T-helper 22 cell (primary cell): ENCODE data around the gene MIPOL1.

Experiments
- DNase-seq: peaks from one replicate; pipeline ENCODE4 v3.0.0-alpha.2; 2020; ENCODE audit warnings: low read depth

The MIPOL1 gene

DNA sequence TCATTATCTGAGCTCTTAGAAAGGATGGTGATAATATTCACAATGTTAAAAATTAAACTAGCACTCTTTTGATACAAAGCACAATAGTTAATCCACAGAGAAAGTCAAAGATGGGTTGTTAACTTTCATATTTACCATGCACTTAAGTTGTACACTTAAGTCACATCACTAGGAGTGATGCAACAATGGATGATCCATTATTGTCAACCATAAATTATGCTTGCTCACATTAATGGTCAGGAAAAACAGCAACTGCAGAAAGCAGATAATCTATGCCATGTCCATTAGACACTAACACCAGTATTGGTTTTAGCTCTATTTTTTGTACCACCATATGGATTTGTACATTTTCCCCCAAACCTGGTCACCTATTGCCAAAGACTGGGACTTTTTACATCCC, 201.8 kb downstream of the MIPOL1 start:
- no peak for DNase-seq

DNA sequence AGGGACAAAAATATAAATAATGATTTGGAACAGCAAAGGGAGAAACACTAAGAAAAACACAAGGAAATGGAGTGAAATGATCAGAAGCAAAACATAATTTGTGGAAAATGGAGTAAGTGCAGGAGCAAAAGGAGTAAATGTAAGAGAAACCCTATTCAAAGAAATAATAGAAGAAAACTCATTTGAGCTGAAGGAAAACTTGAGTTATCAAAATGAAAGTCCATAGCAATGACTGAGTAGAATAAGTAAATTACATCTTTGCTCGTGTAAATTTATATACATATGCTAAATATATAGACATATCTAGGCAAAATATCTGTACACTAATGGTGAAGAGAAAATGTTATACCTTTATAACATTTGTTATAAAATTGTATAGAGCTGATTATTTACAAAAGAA, 203.4 kb downstream of the MIPOL1 start:
- no peak for DNase-seq

DNA sequence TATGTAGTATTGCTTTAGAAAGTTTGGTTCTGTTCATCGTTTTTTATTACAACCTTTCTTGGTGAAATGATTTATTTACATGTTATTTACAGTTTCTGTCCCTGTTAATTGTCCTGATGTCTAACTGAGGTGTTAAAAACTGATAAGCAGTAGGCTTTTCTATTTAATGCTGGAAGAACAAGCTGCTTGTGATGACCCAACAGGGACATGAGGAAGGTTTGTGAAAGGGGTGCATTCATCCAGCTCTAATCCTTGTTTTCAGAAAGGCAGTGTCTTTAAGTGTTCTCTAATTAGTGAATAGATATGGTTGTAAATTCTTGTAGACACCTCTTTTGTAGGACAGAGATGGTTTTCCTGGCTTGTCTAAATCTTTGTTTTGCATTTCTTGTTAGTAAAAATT, 205.9 kb downstream of the MIPOL1 start:
- no peak for DNase-seq

DNA sequence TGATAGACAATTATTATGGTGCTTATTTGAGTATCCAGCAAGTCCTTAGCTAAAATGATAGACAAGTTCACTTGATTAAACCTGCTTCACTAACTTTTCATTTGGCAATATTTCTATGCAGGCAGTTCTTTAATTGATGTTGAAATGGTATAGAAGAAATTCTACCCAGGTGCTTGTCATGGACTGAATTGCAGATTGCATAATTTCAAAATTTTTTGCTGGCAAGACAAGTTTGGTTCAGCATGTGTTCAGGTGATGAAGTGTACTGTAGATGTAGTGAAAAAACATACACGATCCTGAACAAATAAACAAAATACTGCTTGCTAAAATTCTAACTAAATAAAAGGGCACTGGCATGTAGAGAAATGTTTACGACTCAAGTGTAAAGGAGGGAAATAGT, 208.4 kb downstream of the MIPOL1 start:
- DNase-seq = no peak

DNA sequence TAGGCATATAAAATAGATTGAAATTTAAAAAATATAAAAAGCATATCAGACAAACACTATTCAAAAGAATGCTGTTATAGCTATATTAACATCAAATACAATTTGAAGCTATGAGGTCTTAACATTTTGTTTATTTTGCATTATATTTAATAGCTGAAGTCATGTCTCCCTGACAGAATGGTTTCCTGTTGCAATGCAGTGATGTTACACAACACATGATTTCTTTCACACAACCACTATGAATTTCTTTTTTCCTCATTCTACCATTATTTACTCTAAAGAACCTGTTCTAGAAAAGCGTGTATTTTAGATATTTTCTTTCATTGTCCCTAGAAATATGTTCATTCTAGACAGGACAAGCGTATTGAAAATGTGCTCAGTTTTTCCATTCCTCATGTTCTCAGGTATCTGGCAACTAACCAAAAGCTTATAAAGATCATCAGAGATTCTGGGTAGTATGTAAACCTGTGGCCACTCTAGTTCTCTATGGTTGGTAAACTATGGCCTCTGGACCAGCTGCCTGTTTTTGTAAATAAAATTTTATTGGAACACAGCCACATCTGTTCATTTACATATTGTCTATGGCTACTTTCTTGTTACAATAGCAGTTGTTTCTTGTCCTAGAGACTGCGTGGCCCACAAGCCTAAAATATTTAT, 213.5 kb downstream of the MIPOL1 start:
- DNase-seq = no peak

DNA sequence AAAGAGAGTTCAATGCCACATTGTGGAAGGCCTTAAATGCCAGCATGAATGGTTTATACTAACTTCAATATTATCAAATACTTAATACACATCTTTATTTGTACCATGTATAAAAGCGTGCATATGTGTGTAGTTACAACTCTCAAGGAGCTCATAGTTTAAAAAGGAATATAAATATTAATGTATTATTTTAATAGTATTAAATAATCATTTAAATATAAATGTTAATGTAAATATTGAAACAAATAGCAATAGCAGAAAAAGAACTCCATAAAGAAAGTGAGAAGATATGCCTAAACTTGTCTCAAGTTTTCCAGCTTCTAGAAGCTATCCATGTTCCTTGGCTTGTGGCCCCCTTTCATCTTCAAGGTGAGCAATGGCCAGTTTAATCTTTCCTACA, 215.3 kb downstream of the MIPOL1 start:
- no peak for DNase-seq

DNA sequence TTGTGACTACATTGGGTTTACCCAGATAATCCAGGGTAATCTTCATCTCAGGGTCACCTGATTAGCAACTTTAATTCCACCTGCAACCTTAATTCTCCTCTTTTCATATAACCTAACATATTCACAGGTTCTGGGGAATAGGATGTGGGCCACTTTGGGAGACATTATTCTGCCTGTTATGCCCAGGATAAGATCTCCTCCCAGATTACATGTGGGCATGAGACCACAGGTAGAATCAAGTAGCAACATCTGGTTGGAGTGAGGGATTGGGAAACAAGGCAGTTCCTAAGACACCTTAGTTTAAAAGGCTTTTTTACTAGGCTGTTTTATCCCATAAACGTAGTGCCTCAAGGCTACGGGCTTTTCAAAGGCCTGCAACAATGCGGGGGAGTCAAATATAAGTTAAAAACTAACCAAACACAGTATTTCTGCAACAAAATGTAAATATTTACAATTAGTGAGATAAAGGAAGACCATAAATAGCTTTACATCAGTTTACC, 215.8 kb downstream of the MIPOL1 start:
- DNase-seq = no peak

DNA sequence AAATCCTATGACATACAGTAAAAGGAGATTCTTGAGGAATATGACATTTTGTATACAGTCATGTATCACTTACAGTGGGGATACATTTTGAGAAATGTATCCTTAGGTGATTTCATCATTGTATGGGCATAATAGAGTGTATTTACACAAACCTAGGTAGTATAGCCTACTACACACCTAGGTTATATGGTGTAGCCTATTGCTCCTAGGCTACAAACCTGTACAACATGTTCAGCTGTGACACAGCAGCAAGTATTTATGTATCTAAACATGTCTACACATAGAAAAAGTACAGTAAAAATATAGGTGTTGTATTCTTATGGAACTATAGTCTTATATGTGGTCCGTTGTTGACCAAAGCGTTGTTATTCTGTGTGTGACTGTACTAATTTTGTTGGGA, 218.5 kb downstream of the MIPOL1 start:
- DNase-seq = no peak

DNA sequence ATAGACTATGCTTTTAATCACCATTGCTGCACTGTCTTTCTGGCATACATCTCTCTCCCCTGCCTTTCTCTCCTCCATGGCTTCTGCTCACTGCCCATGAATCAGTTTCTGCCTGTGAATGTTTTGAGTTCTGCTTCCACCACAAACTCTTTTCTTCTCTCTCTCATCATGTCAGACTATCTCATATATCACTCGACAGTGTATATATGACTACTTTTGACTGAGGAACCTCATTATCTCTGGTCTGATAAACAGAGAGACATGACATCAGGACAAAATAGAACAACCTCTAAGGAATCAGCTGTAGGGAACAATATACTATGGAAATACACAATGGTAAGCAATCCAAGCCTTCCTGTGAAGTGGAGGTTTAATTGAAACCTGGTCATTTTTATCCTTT, 219.4 kb downstream of the MIPOL1 start:
- DNase-seq = no peak

DNA sequence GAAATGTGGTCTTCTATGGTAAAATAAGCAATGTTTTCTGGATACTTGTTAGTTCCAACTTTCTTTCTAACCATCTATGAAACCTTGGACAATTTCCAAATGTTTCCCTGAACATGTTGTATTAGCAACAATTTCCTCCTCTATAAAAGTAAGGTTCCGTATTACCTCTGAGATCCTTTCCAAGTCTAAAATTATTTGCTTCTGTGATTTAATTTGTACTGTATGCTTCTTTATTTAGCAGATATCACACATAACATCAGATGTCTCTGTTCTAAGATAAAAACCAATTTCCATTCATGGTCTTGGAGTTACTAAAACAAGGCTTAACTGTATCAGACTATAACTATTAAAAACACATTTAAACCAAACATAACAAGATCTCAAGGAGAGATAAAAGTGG, 220.1 kb downstream of the MIPOL1 start:
- no peak for DNase-seq

DNA sequence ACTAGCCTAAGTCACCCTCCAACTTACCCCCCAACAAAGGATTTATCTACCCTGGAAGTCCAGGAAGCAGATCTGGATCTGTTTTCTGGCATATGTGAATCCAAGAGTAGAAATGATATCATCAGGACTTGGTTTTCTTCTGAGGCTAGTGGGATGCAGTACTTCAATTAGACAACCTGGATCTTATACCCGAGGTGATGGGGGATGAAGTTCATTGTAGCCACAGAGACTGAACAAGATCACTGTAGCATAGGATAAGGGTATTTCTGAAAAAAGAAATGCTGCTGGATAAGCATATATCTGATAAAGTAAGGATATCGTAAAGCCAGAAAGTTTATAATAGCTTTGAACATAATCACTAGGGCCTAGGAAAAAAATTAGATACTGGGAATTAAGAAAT, 222.9 kb downstream of the MIPOL1 start:
- DNase-seq = no peak

DNA sequence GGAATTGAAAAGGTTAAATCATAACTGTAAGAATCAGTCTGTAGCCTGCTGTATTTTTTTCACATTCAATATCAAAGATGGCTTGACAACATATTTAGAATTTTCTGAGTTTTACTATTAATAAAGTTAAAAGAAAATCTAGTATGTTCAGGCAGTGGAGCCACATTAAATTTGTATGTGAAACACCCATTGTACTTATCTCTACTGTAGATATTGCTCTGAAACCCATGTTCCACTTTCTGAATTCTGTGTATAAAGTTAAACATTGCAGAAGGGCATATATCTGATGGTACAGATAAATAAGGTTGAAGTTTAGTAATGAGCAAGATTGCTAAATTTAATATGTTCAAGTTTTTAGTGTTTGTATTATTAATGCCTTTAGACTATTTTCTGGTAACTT, 224.6 kb downstream of the MIPOL1 start:
- no peak for DNase-seq

DNA sequence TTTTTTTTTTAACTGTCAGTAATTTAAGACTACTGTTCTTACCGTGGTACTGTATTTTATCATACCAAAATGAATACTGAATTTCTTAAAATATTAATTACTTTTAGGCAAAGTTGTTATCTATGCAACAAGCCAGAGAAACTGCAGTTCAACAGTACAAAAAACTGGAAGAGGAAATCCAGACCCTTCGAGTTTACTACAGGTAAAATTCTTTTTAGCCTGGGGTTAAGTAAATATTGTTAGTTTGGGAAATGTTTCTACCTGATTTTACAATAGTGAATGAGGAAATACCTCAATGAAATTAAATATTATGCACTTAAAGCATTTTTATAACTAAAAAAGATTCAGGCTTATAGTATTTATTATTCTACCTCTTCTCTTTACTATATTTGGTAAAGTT, 225.0 kb downstream of the MIPOL1 start:
- DNase-seq = no peak

DNA sequence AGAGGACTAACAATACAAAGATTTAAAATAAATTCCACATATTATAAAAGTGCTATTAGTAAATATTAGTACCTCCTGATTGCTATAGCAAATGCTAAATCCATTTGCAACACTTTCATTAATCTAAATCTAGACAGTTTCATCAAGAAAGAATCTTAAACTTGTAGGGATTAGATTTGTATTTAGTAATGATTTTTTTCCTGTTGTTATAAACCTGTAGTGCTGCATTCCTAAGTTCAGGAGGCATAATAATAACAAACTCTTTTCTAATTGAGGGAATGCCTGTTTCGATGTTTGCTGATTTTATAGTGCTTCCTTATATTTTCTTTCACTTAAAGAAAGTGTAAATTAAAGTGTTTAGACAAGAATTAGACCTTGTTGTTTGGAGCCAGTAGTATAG, 231.2 kb downstream of the MIPOL1 start:
- DNase-seq = no peak

DNA sequence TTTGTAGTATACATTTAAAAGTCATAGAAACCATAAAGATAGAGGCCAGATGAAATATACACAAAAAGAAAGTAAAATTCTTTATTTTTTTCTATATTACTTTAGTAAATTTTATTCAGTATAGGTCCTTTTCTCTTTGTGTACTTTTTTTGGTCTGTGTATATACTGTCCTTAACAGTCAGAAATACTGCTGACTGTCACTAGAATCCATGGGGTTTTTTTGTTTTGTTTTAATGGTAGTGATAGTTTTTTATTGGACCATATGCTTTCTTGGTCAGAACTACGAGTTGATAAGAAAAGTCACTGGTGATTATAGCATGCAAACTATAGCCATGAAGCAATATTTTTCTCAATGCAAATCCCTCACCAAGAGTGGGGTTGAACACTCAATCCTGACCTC, 231.9 kb downstream of the MIPOL1 start:
- no peak for DNase-seq

DNA sequence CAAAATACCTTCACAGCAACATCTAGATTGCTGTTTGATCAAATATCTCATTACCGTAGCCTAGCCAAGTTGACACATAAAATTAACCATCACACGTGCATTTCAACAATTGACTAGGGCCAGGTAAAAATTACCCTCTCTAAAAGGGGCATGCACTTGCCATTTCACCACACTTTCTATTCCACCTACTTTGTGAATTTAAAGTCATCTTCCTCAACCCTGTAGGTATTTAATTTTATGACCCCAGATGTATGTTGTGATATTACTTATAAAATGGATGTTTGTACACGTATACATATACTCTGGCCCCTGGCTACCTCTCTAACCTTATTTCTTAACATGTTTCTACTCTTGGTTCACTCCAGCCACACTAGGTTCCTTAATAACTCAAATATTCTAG, 237.1 kb downstream of the MIPOL1 start:
- no peak for DNase-seq

DNA sequence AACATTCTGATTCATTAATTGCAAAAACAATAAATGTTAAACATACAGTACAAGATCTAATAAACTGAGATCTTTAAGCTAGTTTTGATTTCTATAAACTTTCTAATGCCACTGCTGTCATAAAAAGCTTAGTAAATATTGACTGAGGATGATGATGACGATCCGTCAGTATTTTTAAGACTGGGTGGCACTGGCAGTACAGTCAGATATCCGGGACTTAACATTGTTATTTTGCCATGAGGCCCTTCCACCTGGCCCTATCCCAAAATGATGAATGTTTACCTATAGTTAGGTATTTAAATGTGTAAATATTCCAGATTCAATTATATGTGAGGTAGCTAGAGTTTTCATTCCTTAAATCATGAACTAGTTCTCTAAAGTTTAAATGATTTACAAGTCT, 238.8 kb downstream of the MIPOL1 start:
- DNase-seq = no peak

DNA sequence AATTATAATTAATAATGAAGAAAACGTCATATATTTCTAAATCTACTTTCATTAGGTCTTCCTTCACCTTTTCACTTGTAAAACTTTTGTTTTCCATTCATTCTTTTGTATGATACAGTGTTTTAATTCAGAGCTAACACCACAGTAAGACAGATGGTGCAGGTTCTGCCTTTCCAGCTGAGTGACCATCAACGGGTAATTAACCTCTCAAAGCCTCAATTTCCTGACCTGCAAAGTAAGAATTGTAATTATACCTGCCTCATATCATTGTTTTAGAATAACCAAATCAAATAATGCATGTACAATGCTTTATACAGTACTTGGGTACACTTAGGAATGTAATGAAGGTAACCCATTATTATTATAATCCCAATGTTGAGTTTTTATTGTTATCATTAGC, 239.8 kb downstream of the MIPOL1 start:
- DNase-seq = no peak

DNA sequence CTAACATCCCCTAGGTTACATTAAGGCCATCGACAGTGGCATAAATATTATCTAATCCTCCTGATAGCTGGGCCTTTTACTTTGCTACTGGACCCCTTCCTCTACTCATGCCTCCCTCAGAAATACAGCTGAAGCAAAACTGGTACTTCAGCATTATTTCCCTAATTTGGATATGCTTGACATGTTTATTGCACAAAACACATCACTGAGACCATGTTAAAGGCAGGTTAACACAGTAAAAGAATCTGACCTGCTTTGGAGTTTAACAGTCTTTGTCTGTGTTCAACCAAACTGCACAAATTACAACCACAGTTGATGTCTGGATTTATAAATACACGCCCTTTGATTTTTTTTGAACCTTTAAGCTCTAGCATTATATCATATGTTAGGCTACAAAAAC, 240.7 kb downstream of the MIPOL1 start:
- DNase-seq = no peak

DNA sequence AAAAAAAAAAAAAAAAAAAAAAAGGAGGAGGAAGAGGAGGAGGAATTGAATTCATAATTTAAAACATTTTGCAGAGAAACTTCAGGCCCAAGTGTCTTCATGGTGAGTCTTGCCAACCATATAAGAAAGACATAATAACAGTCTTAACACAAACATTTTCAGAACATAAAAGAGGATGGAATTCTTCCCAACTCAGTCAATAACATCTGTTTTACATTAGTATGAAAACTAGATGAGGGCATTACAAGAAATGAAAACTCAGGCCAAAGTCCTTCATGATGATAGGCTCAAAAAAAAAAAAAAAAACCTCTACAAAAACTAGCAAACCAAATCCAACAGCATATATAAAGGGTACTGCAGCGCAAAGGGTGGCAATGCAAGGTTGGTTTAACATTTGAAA, 245.7 kb downstream of the MIPOL1 start:
- no peak for DNase-seq

DNA sequence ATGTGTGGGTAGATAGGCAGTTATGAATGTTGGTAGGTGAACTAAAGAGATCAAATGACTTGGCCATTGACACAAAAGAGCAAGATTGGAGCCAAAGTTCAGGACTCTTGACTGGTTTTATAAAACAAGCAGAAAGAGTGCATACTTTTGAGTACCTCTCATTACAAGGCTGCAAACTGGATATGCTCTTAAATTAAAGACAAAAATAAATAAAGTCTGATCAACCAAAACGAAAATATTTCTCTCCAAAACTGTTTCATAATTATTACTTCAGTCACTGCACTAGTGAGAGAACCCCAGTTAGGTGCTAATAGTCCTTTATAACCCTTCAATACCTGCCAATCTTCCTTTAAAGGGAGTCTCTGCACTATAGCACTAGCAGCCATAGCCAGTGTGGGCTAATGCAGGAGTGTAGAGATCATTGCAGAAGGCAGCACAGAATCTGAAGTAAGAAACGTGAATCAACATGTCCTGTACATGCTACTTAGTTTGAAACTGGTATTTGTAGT, 250.2 kb downstream of the MIPOL1 start:
- no peak for DNase-seq

DNA sequence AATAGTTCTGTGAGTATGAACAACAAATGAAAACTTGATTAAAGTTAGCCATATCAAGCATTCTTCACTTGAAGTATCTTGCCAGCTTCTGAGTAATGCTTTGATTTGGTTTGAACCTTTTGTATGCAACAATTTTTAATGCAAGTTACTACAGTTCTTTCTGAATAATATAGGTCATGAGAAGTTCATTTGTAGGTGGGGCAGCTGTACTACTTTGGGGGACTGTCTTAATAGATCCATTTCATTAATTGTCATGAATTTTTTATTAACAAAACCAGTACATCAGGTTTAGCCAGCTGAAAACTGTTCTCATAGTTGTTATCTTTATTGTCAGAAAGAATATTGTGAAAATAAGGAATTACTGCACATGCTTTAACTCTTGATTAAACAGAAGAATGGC, 254.6 kb downstream of the MIPOL1 start:
- no peak for DNase-seq

DNA sequence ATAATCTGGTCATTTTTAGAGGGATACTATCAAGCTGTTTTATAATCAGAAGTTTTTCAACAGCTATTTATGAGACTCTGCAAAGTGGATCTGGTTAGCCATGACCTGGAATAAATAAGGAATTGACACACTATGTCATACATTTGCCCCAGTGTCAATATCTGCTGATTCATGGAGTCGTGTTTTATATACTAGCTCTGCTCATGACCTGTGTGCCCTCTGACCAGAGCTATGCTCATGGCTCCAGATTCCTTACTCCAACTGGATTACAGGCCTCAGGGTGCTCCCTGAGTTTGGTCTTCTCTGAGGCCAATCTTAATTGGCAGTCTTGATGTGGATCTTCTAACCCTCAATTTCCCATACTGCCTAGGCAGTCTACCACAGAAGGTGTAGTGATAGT, 256.2 kb downstream of the MIPOL1 start:
- DNase-seq = no peak

DNA sequence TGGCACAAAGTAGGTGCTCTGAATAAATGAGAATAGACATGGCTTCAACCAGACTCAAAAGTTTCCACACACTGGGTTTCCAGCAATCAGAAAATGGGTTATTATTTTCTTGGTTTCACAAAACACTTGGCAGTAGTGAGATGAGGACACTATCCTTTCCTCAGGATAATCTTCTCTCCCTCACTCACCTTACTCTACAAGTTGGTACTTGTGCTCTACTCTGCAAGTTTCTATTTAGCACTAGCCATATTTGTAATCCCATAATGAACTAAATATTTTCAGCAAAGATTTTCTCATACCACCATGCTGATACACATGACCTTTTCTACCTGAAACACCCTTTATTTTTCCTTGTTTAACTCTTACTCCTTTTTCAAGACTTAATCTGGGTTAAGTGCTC, 259.6 kb downstream of the MIPOL1 start:
- no peak for DNase-seq
